Hindlimb muscle (tissue), 1 donor: ENCODE results near the gene IDH3B. TPM values are rescaled to one million over a fixed set of nuclear protein-coding genes. Genes with fewer than 3 reads are reported as not detected.

ENCODE experiments used
- DNase-seq: peaks from one replicate; pipeline ENCODE4 v3.0.0-alpha.2; 2013
- polyA plus RNA-seq: library from polyadenylated mRNA; unstranded; fragments of 120-200 nt; gene quantifications from one replicate; pipeline ENCODE4 v1.2.1, GENCODE V29; 2013; ENCODE audit not compliant: insufficient read length

The IDH3B gene
- polyA plus RNA-seq, 1 donor, result 105 TPM

GRCh38 chr20:2656471-2657117 lies 7.4 kb downstream of the IDH3B start:
- no peak for DNase-seq

DNA sequence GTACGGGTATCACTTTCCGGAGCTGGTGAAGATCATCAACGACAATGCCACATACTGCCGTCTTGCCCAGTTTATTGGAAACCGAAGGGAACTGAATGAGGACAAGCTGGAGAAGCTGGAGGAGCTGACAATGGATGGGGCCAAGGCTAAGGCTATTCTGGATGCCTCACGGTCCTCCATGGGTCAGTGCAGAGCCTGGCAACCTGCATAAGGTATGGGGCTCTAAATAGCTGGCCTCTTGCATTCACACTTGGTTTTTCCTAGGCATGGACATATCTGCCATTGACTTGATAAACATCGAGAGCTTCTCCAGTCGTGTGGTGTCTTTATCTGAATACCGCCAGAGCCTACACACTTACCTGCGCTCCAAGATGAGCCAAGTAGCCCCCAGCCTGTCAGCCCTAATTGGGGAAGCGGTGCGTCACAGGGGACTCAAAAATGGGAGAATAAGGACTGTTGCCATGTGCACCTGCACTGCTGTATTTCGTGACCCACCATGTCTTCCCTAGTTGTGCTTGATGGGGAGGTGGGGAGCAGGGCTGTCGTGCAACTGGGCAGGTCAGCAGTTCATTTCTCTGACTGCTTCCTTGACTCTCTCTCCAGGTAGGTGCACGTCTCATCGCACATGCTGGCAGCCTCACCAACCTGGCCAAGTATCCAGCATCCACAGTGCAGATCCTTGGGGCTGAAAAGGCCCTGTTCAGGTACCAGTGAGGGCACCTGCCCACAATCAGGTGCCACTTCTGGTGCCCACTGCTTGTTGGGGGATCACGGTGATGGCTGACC lies 8.5 kb downstream of the IDH3B start:
- DNase-seq, result no peak

DNA sequence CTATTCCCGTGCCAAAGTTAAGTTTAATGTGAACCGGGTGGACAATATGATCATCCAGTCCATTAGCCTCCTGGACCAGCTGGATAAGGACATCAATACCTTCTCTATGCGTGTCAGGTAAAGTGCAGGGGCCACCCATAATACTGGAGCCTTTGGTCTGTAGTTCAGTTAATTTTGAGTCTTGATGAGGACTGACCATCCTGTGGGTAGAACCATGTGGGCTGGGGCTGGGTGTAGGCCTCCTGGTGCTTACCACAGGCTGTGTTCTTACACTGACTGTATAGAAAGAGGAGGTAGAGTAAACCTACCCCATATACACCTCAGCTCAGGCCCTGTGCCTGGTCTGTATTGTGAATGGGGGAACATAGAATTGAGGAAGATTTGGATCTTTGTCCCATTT lies 9.2 kb downstream of the IDH3B start:
- DNase-seq, result no peak

- no peak for DNase-seq
Measured at GRCh38 chr20:2654384-2654822, 9.6 kb downstream of the IDH3B start.

DNA sequence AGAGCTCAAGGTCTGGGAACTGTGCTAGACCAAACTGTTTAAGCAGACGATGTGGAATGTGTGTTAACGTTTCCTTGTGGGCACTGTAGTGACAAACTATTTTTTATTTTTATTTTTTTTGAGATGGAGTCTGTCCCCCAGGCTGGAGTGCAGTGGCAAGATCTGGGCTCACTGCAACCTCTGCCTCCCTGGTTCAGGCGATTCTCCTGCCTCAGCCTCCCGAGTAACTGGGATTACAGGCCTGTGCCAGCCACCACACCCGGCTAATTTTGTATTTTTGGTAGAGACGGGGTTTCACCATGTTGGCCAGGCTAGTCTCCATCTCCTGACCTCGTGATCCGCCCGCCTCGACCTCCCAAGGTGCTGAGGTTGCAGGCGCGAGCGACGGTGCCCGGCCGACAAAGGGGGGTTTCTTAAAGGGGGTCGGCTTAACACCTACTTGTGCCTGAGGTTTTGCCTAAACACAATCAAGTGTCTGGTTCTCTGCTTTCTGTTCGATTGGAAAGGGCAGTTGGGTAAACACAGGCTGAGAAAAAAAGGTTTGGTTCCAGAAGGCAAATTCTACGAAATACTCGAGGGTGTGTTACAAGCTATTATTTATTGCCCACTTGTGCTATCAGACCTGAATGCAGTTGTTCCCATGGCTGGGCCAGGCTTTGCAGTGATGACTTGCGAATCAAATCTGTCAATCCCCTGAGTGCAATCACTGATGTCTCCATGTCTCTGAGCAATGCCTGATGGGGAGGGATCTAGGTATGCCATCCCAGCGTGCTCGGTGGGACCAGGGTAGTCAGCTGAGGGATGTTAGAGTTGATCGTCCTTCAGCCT lies 10.2 kb downstream of the IDH3B start:
- DNase-seq, result no peak

GRCh38 chr20:2652724-2653555 lies 11.1 kb downstream of the IDH3B start:
- no peak for DNase-seq

DNA sequence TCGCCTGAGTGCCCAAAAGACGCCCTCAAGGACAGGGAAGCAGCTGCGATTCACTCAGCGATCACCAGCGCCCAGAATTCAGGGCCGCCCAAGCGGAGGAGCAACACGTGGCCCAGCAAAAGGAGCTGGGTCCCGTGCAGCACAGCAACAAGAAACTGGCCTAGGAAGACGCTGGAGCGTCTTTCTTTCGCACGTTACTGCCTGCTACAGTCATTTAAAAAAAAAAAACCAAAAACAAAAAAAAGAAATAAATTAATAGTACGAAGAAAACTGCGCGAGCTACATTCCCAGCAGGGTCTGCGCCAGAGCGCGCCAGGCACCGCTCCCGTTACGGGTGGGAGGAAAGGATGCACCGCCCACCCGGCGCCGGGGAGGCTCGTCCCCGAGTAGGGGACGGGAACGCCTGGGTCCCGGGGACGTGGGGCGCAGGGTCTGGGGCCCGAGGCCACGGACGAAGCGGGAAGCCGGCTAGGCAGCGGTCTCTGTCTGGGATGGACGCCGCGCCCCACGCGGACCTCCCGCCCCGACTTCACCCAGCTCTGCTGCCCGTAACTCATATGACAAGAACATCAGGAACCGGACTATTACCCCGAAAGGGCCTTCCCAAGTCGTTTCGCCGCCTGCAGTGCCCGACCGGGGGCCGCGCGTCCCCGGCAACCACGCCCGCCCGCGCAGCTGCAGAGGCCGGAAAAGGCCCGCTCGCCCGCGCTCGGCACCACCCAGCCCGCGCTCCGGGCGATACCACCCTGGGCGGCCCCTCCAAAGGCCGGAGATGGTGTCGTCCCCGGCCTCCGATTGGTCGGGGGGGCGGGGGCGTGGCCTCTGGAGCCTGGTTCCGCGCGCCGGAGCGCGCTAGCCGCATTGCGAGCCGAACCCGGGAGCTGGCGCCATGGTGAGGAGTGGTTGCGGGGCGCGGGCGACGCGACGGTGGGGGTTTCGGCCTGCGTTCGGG lies 12.0 kb downstream of the IDH3B start, which contains the start of gene NOP56:
Gene NOP56, plus strand, starts transcription at position 861 of the 952 bp plus-strand sequence. Its CDS starts 29 bp downstream, at position 890.
- DNase-seq, result peak; percentile 97

- DNase-seq, result no peak
Measured at GRCh38 chr20:2643708-2644107, 20.3 kb downstream of the IDH3B start.

GRCh38 chr20:2640899-2641298 lies 23.1 kb downstream of the IDH3B start:
- no peak for DNase-seq

- no peak for DNase-seq
Measured at GRCh38 chr20:2640260-2640659, 23.8 kb downstream of the IDH3B start.

- no peak for DNase-seq
Measured at GRCh38 chr20:2637246-2637645, 26.8 kb downstream of the IDH3B start.

DNA sequence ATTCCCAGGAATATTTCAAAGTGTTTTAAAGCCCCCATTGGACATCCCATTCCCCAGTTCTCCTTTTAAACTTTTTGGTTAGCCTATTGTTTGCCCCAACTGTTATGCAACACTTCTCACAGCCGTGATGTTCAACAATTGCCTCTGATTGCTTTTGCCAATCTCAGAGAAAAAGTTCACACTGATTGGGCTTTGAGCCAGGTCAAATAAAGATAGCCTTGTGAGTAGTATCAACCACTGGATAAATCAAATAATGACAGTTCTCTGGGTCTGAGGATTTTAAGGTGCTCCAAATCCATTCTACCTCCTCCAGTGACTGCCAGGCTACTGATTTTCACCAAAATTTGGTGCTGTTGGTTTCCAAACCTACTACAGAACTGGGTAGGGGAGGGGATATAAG lies 30.6 kb downstream of the IDH3B start:
- DNase-seq, result no peak

DNA sequence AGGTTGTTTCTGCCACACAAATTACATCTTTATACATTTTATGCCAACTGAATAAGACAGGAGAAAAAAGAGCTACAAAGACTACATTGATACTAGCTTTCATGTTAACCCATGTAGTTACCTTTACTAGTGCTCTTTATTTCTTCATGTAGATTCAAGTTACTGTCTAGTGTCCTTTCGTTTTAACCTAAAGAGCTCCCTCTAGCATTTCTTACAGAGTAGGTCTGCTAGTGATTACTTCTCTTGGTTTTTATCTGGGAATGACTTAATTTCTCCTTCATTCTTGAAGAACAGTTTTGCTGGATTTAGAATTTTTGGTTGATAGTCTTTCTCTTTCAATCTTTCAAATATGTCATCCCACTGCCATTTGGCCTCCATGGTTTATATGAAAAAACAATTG lies 32.8 kb downstream of the IDH3B start:
- no peak for DNase-seq

GRCh38 chr20:2626853-2627541 lies 37.0 kb downstream of the IDH3B start:
- no peak for DNase-seq

GRCh38 chr20:2625062-2625461 lies 39.0 kb downstream of the IDH3B start:
- DNase-seq, result no peak

DNA sequence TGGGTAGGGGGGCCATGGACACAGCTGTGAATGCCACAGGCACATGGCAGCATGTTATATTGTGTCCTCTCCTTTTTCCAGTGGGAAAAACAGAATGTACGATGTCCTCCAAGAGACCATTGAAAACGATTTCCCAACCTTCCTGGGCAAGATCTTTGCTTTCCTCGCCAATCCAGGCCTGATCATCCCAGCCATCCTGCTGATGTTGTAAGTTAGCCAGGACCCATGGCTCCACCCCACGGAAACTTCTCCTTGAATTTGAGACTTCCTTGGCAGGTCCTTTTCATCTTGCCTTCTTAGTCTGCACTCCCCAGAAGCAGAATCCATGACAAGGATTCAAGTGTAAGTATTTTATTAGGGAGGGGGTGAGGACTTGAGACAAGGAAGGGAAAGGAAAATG lies 39.8 kb downstream of the IDH3B start:
- no peak for DNase-seq

- DNase-seq, result no peak
Measured at GRCh38 chr20:2619961-2620595, 43.9 kb downstream of the IDH3B start.

GRCh38 chr20:2619337-2619736 lies 44.7 kb downstream of the IDH3B start:
- no peak for DNase-seq

DNA sequence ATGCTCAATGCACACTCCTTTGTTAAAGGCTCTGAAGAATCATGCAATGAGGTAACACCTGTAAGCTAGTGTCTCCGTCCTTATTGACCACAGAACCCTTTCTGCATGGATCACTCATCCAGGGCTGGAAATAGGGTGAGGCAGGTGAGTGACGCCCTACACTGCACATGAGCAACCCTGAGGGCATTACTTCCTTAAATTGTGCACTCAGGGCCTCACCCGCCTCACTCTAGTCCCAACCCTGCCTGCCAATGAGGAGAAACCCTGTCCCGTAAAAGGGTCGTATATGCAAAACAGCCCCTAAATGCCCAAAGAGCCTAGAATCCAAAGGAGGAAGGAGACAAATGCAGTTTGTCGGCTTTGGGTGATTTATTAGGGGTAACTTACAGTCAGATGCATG lies 45.2 kb downstream of the IDH3B start:
- DNase-seq, result no peak
